BLaER1 (cell line): Measurements from ENCODE around the gene CRCP.
"Not testable (repeated sequence)": the region's sequence is repeated elsewhere in the genome, so short reads cannot be mapped to it uniquely, and the experiment has no call there.

Experiments used
- H3K27ac ChIP-seq: shearing (Covaris generic); formaldehyde crosslinking; 2 replicates; pipeline ENCODE4 v1.8.1; 2022
- H3K27me3 ChIP-seq: shearing (Covaris generic); formaldehyde crosslinking; 2 replicates; pipeline ENCODE4 v1.8.1; 2022
- H3K36me3 ChIP-seq: shearing (Covaris generic); formaldehyde crosslinking; 2 replicates; pipeline ENCODE4 v1.8.1; 2022
- H3K4me1 ChIP-seq: shearing (Covaris generic); formaldehyde crosslinking; 2 replicates; pipeline ENCODE4 v1.8.1; 2022
- H3K4me2 ChIP-seq: shearing (Covaris generic); formaldehyde crosslinking; 2 replicates; pipeline ENCODE4 v1.8.1; 2022
- H3K4me3 ChIP-seq: shearing (Covaris generic); formaldehyde crosslinking; 2 replicates; pipeline ENCODE4 v1.8.1; 2022
- H3K9ac ChIP-seq: shearing (Covaris generic); formaldehyde crosslinking; 2 replicates; pipeline ENCODE4 v1.8.1; 2022
- H3K9me3 ChIP-seq: shearing (Covaris generic); formaldehyde crosslinking; 2 replicates; pipeline ENCODE4 v1.8.1; 2022
- H4K20me1 ChIP-seq: shearing (Covaris generic); formaldehyde crosslinking; 2 replicates; pipeline ENCODE4 v1.8.1; 2022
- Cebpa-rat ChIP-seq: shearing (Covaris generic); IDR thresholded peaks from 2 replicates; pipeline ENCODE4 v1.8.1; 2022

The CRCP gene

GRCh38 chr7:66152371-66153191 is 37.9 kb downstream of the CRCP start:
- Histone ChIP-seq H3K9me3 (no peaks in the 10 kb centered on the region), H3K4me3 (no peak overlapping the region), H3K27ac (no peak overlapping the region), H3K4me1 (peaks cover 19% of the 10 kb centered on the region; the same call in 1 of the 2 replicates), H4K20me1 (peaks cover 52% of the 10 kb centered on the region), H3K4me2 (no peak overlapping the region), H3K27me3 (no peaks in the 10 kb centered on the region; the same call in 1 of the 2 replicates), H3K36me3 (peaks cover 99% of the 10 kb centered on the region), H3K9ac (no peak overlapping the region)
- TF ChIP-seq Cebpa-rat: no peak

- H3K9me3 ChIP-seq: peaks cover 3% of the 10 kb centered on the region; the same call in 1 of the 2 replicates
- H3K27ac ChIP-seq: no peak overlapping the region
- peaks cover 41% of the 10 kb centered on the region for H4K20me1 ChIP-seq
- H3K4me3 ChIP-seq: no peak overlapping the region
- H3K9ac ChIP-seq: no peak overlapping the region
- H3K36me3 ChIP-seq: peaks cover 99% of the 10 kb centered on the region
- H3K27me3 ChIP-seq: no peaks in the 10 kb centered on the region; the same call in 1 of the 2 replicates
- peaks cover 19% of the 10 kb centered on the region; the same call in 1 of the 2 replicates for H3K4me1 ChIP-seq
- no peak overlapping the region for H3K4me2 ChIP-seq
- TF ChIP-seq Cebpa-rat: no peak
Observed at GRCh38 chr7:66153691-66154090, 39.0 kb downstream of the CRCP start.

- peak; percentile 83; the same call in 1 of the 2 replicates for TF ChIP-seq Cebpa-rat
- Histone ChIP-seq H3K9me3 (peaks cover 18% of the 10 kb centered on the region), H3K4me1 (peaks cover 10% of the 10 kb centered on the region; the same call in 1 of the 2 replicates), H4K20me1 (peaks cover 18% of the 10 kb centered on the region), H3K36me3 (peaks cover 99% of the 10 kb centered on the region)
- H3K9ac ChIP-seq, H3K27me3 ChIP-seq, H3K27ac ChIP-seq, H3K4me2 ChIP-seq, H3K4me3 ChIP-seq: not testable (repeated sequence)
Observed at GRCh38 chr7:66156035-66156434, 41.4 kb downstream of the CRCP start.

- Histone ChIP-seq H3K4me2 (no peak overlapping the region), H3K9me3 (peaks cover 18% of the 10 kb centered on the region), H3K27ac (no peak overlapping the region), H3K4me1 (peaks cover 6% of the 10 kb centered on the region; the same call in 1 of the 2 replicates), H3K36me3 (peaks cover 97% of the 10 kb centered on the region), H3K9ac (no peak overlapping the region), H4K20me1 (0 out of 2 replicates have a peak, but pooled peaks cover 10% of the 10 kb centered on the region), H3K27me3 (no peaks in the 10 kb centered on the region; the same call in 1 of the 2 replicates), H3K4me3 (no peak overlapping the region)
- no peak for TF ChIP-seq Cebpa-rat
Observed at GRCh38 chr7:66157060-66157459, 42.4 kb downstream of the CRCP start.

DNA sequence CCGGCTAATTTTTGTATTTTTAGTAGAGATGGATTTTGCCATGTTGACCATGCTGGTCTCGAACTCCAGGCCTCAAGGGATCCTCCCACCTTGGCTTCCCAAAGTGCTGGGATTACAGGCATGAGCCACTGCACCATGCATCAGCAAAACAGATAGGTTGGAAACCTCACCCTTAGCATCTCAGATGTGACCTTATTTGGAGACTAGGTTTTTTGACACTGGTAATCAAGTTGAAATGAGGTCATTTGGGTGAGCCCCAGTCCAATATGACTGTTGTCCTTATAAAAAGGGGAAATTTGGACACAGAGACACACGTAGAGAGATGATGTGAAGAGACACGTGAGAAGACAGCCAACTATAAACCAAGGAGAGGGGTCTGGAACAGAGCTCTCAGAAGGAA is 48.0 kb downstream of the CRCP start:
- peaks cover 43% of the 10 kb centered on the region for H3K36me3 ChIP-seq
- no peak overlapping the region for H3K4me3 ChIP-seq
- no peak for TF ChIP-seq Cebpa-rat
- no peaks in the 10 kb centered on the region for H3K4me1 ChIP-seq
- no peak overlapping the region for H3K9ac ChIP-seq
- H3K9me3 ChIP-seq: peaks cover 18% of the 10 kb centered on the region
- no peak overlapping the region for H3K27ac ChIP-seq
- H4K20me1 ChIP-seq: no peaks in the 10 kb centered on the region
- H3K4me2 ChIP-seq: no peak overlapping the region
- H3K27me3 ChIP-seq: no peaks in the 10 kb centered on the region

DNA sequence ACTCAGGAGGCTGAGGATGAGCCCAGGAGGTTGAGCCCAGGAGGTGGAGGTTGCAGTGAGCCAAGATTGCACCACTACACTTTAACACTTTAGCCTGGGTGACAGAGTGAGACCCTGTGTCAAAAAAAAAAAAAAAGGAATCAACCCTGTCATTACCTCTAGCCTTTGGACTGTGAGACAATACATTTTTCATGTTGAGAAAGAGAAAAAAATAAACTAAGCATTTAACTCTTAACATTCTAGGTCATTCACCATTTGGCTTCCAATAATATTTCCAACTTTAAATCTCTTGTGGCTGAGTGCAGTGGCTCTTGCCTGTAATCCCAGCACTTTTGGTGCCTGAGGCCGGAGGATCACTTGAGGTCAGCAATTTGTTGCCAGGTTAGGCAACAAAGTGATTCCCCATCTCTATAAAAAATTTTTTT is 48.6 kb downstream of the CRCP start:
- H3K4me2 ChIP-seq: no peak overlapping the region
- no peak overlapping the region for H3K9ac ChIP-seq
- H3K4me1 ChIP-seq: no peaks in the 10 kb centered on the region
- peaks cover 37% of the 10 kb centered on the region for H3K36me3 ChIP-seq
- peaks cover 18% of the 10 kb centered on the region for H3K9me3 ChIP-seq
- no peak for TF ChIP-seq Cebpa-rat
- H3K27me3 ChIP-seq: no peaks in the 10 kb centered on the region
- H3K4me3 ChIP-seq: no peak overlapping the region
- H4K20me1 ChIP-seq: no peaks in the 10 kb centered on the region
- no peak overlapping the region for H3K27ac ChIP-seq

DNA sequence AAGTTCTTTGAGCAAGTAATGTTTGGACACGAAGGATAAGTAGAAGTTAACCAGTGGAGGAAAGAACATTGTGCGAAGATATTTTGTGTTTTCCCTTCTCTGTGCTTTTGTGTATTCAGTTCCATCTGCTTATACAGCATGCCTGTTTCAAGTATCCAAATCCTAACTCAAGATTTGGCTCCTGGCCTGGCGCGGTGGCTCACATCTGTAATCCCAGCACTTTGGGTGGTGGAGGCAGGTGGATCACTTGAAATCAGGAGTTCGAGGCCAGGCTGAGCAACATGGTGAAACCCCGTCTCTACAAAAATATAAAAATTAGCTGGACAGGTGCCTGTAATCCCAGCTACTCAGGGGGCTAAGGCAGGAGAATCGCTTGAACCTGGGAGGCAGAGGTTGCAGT is 49.7 kb downstream of the CRCP start:
- Histone ChIP-seq H3K36me3 (peaks cover 25% of the 10 kb centered on the region), H3K27ac (no peak overlapping the region), H3K4me1 (no peaks in the 10 kb centered on the region), H3K9ac (no peak overlapping the region), H3K4me2 (no peak overlapping the region), H3K4me3 (no peak overlapping the region), H3K27me3 (no peaks in the 10 kb centered on the region), H3K9me3 (peaks cover 9% of the 10 kb centered on the region; the same call in 1 of the 2 replicates), H4K20me1 (no peaks in the 10 kb centered on the region)
- no peak for TF ChIP-seq Cebpa-rat

DNA sequence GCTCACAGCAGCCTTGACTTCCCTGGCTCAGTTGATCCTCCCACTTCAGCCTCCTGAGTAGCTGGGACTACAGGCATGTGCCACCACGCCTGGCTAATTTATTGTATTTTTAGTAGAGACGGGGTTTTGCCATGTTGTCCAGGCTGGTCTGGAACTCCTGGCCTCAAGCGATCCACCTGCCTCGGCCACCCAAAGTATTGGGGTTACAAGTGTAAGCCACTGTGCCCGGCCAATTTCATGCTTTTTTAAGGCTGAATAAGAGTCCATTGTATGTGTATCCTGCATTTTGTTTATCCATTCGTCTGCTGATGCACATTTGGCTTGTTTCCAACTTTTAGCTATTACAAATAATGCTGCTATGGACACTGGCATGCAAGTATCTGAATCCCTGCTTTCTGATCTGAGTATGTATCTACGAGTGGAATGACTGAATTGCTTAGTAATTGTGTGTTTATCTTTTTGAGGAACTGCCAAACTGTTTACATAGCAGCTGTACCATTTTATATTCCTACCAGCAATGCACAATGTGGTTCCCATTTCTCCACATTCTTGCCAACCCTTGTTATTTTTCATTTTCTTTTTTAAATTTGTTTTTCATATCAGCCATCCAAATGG is 53.2 kb downstream of the CRCP start:
- Histone ChIP-seq H3K36me3 (no peaks in the 10 kb centered on the region), H4K20me1 (no peaks in the 10 kb centered on the region), H3K4me3 (no peak overlapping the region), H3K9me3 (no peaks in the 10 kb centered on the region), H3K4me2 (no peak overlapping the region), H3K4me1 (no peaks in the 10 kb centered on the region), H3K9ac (no peak overlapping the region), H3K27me3 (no peaks in the 10 kb centered on the region), H3K27ac (no peak overlapping the region)
- no peak for TF ChIP-seq Cebpa-rat

DNA sequence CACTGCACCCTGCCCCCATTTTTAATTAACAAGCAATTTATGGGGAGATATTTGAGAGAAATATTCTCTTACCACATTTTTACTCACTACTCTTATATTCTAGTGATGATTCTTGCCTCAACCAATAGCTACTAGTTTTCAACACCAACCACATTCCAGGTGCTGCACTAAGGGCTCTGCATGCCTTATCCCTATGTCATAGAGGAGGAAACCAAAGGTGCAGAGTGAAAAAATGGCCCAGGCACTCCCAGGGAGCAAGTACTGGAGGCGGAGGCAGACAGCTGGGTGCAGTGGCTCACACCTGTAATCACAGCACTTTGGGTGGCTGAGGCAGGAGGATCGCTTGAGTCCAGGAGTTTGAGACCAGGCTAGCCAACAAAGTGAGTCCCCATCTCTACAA is 55.0 kb downstream of the CRCP start:
- no peaks in the 10 kb centered on the region for H3K27me3 ChIP-seq
- TF ChIP-seq Cebpa-rat: no peak
- no peak overlapping the region for H3K4me2 ChIP-seq
- H3K9ac ChIP-seq: no peak overlapping the region
- no peak overlapping the region for H3K4me3 ChIP-seq
- H3K4me1 ChIP-seq: no peaks in the 10 kb centered on the region
- H4K20me1 ChIP-seq: no peaks in the 10 kb centered on the region
- no peak overlapping the region for H3K27ac ChIP-seq
- H3K36me3 ChIP-seq: no peaks in the 10 kb centered on the region
- H3K9me3 ChIP-seq: no peaks in the 10 kb centered on the region
